Fibroblast of peridontal ligament (primary cell): ENCODE measurements around the gene SPINK14.

Source experiments
- DNase-seq: peaks from one replicate; pipeline ENCODE4 v3.0.0-alpha.2; 2010; ENCODE audit errors: extremely low read depth

Gene SPINK14

GRCh38 chr5:148201151-148201550, 32.8 kb downstream of the SPINK14 start:
- no peak for DNase-seq

DNA sequence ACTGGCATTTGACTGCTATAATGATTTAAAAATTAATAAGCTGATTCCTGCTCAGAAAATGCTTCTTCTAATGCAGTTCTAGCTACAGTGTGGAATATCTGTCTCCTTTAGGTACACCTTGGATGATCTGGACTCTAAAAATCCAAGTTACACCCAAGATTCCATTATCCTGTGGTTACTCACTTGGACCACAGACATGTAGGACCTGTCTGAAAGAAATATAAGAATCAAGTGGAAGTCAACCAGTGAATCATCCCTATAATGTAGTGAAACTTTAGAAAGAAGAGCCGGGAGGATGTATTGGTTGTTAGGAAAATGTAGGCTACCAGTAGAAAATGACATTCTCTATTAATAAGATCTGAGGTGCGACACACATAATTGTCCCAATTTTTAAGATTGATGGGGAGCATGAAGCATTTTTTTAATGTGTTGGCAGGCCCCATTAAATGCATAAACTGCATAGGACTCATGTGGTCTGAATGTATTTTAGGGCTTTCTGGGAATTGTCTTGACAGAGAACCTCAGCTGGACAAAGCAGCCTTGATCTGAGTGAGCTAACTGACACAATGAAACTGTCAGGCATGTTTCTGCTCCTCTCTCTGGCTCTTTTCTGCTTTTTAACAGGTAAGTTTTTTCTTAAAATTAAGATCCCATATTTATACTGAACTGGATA, 34.3 kb downstream of the SPINK14 start, which contains the start of gene SPINK6:
Gene SPINK6, plus strand, starts transcription at position 512 of the 673 bp plus-strand sequence. Its CDS starts 55 bp downstream, at position 567.
- no peak for DNase-seq

DNA sequence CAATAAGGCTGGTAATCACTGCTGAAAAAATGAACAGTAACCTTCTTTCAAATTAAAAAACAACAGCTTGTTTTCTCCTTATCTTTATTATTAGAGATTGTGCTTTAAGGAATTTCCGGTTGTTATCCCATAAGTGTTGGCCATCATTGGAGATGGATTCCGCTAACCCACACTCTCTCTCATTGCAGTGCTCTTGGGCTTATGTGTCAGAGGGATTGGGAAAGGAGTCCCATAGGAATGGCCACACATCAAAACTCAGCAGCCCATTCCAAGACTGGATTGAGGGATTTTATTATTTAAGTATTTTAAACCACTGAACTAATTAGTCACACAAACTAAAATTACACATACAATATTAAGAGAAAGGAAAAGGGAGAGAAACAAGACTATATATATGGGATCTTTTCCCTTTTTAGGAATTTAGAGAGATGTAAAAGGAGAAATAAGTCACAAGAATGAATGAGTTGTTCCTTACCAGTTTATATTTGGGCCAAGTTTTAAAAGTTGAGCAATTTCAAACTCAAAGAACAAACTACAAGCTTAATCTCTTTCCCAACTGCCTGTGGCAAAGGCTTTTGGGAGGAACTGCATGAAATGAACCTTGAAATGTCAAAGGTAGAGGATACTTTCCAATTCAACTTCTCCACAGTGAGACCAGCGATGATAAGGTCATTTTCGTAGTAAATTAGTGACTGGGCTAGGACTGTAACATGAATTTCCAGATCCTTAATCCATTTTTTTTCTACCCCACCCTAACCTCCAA, 36.9 kb downstream of the SPINK14 start:
- DNase-seq = no peak

DNA sequence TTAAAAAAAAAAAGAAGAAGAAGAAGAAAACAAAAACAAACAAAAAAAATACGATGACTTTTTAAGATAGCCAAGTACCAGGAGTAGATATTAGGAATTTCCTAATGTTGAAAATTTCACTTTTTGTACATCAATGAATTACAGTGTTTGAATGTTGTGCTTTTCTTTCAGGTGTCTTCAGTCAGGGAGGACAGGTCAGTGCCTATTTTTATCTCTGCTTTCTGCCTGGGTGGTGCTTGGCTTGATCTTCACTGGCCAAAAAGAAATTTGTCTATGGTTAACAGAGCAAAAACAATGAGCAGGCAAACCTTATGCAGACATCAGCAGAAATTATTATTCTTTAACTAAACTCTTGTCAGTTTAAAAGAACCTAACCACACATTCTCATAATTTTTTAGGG, 37.5 kb downstream of the SPINK14 start:
- no peak for DNase-seq

GRCh38 chr5:148206620-148207019, 38.3 kb downstream of the SPINK14 start:
- DNase-seq = no peak

- DNase-seq = no peak
Observed at GRCh38 chr5:148208226-148208625, 39.9 kb downstream of the SPINK14 start.

GRCh38 chr5:148209151-148209770, 40.9 kb downstream of the SPINK14 start:
- no peak for DNase-seq

DNA sequence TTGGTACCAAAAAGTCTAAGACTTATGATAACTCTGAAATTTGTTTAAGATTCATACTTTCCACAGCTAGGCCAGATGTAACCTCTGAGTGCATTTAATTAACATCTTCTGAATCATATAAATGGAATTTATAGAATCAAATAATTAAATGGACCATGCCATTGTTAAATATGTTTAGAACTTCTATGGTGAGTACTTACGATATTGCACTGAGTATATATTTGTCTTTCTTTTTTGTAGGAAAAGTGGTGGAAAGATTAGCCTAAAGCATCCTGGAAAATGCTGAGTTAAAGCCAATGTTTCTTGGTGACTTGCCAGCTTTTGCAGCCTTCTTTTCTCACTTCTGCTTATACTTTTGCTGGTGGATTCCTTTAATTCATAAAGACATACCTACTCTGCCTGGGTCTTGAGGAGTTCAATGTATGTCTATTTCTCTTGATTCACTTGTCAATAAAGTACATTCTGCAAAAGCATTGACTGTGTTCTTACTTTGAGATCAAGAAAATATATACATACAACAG, 46.4 kb downstream of the SPINK14 start:
- DNase-seq = no peak

- no peak for DNase-seq
Observed at GRCh38 chr5:148221508-148221907, 53.2 kb downstream of the SPINK14 start.

DNA sequence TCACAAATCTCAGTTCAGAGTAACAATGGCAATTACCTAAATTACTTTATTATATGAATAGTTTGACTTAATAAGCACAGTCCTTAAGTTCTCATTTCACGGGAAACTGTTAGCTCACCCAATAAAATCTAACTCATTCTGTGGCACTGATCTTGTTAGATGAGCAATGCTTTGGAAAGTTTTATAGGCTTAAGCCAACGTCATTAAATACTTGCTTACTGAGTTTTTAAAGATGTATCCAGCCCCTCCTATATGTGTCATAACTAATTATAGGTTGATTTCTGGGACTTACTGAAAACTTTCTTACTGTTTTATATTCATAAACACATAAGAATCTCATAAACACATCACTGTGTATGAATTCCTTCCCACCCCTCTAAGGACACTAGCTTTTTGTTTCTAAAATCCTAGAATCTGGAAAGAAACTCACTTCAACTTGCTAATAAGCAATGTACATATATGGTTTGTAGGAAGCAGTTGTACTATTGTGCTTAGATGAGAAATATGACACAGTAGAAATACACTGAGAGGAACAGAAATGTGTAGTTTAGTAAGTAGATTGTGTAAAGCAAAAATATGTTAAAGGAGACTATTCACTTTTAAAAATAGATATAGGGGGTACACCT, 55.9 kb downstream of the SPINK14 start:
- DNase-seq = no peak
